GM12865 (cell line): ENCODE data around the gene TUBA1A.
A peak's percentile ranks its signal among the peaks of the same experiment; 100 is the strongest.
"Not testable (repeated sequence)": the region's sequence is repeated elsewhere in the genome, so short reads cannot be mapped to it uniquely, and the experiment has no call there.

Experiments
- DNase-seq: peaks from one replicate; pipeline ENCODE4 v3.0.0; 2010; ENCODE audit warnings: low read depth
- H3K4me3 ChIP-seq: 2 replicates; pipeline ENCODE4 v1.5.1; 2011; ENCODE audit warnings: mild to moderate bottlenecking, low read depth, low read length, control low read depth
- TF ChIP-seq, protein P1 (sequence below): IDR thresholded peaks from 2 replicates; pipeline ENCODE4 v1.5.1; 2011; ENCODE audit warnings: low read length, control low read depth, low read depth, inconsistent platforms; ENCODE audit not compliant: insufficient read depth; ENCODE audit errors: missing control alignments

Gene TUBA1A

DNA sequence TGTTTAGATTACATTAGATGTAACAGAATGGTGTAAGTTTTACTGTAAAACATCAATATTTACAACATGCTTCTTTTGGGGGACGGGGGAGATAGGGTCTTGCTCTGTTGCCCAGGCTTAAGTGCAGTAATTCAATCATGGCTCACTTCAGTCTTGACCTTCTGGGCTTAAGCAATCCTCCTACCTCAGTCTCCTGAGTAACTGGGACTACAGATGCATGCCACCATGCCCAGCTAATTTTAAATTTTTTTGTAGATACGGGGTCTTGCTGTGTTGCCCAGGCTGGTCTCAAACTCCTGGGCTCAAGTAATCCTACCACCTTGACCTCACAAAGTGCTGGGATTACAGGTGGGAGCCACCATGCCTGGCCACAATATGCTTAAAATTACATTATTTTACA is 23.8 kb downstream of the TUBA1A start:
- TF ChIP-seq, protein P1, sequence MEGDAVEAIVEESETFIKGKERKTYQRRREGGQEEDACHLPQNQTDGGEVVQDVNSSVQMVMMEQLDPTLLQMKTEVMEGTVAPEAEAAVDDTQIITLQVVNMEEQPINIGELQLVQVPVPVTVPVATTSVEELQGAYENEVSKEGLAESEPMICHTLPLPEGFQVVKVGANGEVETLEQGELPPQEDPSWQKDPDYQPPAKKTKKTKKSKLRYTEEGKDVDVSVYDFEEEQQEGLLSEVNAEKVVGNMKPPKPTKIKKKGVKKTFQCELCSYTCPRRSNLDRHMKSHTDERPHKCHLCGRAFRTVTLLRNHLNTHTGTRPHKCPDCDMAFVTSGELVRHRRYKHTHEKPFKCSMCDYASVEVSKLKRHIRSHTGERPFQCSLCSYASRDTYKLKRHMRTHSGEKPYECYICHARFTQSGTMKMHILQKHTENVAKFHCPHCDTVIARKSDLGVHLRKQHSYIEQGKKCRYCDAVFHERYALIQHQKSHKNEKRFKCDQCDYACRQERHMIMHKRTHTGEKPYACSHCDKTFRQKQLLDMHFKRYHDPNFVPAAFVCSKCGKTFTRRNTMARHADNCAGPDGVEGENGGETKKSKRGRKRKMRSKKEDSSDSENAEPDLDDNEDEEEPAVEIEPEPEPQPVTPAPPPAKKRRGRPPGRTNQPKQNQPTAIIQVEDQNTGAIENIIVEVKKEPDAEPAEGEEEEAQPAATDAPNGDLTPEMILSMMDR = no peak
- H3K4me3 ChIP-seq = no peak overlapping the region
- DNase-seq = no peak

DNA sequence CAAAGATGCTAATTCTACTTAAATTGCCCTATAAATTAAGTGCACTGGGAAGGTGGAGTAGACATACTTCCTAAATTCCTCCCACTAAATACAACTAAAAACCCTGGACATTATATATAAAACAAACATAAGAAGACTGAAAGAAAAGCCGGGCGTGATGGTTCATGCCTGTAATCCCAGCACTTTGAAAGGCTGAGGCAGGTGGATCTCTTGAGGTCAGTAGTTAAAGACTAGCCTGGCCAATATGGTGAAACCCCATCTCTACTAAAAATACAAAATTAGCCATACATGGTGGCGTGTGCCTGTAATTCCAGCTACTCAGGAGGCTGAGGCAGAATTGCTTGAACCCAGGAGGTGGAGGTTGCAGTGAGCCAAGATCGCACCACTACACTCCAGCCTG is 27.0 kb downstream of the TUBA1A start:
- not testable (repeated sequence) for DNase-seq, H3K4me3 ChIP-seq

GRCh38 chr12:49161092-49161795 is 27.6 kb downstream of the TUBA1A start:
- TF ChIP-seq, protein P1 = no peak
- H3K4me3 ChIP-seq = no peak overlapping the region
- no peak for DNase-seq

DNA sequence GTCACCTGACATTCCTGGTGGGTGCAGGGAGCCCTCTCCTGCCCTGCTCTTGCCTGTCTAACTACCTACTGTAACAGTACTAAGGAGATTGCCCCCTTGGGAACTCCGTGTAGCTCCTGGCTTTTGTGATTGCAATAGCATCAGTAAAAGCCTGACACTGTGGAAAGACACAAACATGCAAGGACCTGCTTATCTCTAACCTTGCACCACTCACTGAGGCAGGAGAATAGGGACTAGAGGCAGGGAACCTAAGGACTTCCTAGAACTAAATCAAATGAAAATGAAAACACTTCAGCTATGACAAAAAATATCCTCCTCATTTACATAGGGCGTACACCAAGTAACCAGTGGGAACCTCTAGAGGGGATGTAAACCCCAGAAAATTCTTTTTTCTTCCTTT is 28.5 kb downstream of the TUBA1A start:
- TF ChIP-seq, protein P1 = no peak
- peak; percentile 44 for DNase-seq
- peak overlapping the region; percentile 30 for H3K4me3 ChIP-seq

DNA sequence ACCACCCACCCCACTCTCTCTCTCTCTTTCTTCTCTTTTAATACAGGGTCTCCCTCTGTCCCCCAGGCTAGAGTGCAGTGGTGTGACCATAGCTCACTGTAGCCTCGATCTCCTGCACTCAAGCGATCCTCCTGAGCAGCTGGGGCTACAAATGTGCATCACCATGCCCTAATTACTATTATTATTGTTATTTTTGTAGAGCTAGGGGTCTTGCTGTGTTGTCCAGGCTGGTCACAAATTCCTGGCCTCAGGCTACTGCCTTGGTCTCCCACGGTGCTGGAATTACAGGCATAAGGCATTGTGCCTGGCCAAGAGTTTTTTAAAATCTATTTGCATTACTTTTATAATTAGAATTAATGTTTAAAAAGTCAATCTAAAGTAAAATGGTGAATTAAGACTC is 34.7 kb downstream of the TUBA1A start:
- H3K4me3 ChIP-seq = no peak overlapping the region
- no peak for DNase-seq
- TF ChIP-seq, protein P1 = no peak

DNA sequence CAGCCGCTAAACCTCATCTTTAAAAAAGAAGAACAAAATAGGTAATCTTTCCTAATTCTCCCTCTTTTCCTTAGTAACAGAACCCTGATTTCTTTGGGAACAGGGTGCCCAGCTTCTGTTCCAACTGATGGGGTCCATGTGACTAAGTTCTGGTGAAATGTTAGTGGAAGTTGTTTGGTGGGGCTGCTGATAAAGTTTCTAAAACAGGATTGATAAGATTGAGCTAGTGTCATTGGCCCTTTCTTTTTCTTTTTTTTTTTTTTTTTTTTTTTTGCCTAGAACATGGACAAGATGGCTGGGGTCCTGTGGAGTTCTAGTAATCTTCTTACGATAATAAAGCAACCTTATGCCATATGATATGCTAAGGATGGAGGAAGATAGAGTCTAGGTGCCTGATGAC is 41.5 kb downstream of the TUBA1A start:
- no peak for DNase-seq
- H3K4me3 ChIP-seq = no peak overlapping the region
- TF ChIP-seq, protein P1 = no peak

- H3K4me3 ChIP-seq = no peak overlapping the region
- TF ChIP-seq, protein P1 = no peak
- DNase-seq = no peak
Observed at GRCh38 chr12:49146406-49146805, 42.5 kb downstream of the TUBA1A start.

DNA sequence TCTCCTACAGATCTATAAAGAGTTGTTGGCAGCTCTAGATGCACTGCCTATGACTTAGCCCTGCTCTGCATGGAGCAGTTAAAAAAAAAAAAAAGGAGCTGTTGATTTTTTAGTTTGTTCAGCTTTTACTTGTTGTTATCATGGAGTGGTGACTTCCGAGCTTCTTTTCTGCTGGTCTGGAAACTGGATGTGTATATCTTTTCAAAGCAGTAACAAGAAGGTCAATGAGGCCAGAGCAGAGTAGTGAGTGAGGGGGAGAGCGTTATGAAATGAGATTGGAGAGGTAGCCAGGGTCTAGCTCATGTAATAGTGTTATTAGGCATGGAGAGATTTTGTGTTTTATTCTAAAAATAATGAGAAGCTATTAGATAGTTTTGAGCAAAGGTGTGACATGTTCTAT is 44.5 kb downstream of the TUBA1A start:
- H3K4me3 ChIP-seq = no peak overlapping the region
- TF ChIP-seq, protein P1 = no peak
- no peak for DNase-seq
